Measurements from ENCODE around the gene SLC7A11. TPM values are rescaled to one million over a fixed set of nuclear protein-coding genes. Genes with fewer than 3 reads are reported as not detected.

SLC7A11 gene
- total RNA-seq, 1 donor from 2014 or later: 9.6 TPM

GRCh38 chr4:138224614-138225013 lies 17.5 kb downstream of the SLC7A11 start:
- H3K27me3 Mint-ChIP-seq (ENCODE audit: insufficient read depth, low read depth): no peaks in the 10 kb centered on the region
- no peak overlapping the region for H3K4me2 ChIP-seq
- no peak for DNase-seq (ENCODE audit: low spot score)
- H3K36me3 Mint-ChIP-seq: no peaks in the 10 kb centered on the region
- no peaks in the 10 kb centered on the region for H4K20me1 ChIP-seq (ENCODE audit: low read depth)
- peaks cover 42% of the 10 kb centered on the region for H3F3A ChIP-seq (ENCODE audit: low read depth)
- peaks cover 49% of the 10 kb centered on the region for H3K4me1 Mint-ChIP-seq
- peak overlapping the region; percentile 90 for H3K27ac ChIP-seq
- no peaks in the 10 kb centered on the region for H3K79me2 ChIP-seq (ENCODE audit: low read depth)
- H3K9me3 Mint-ChIP-seq: no peaks in the 10 kb centered on the region
- no peak overlapping the region for H3K9ac ChIP-seq
- H3K4me3 ChIP-seq: no peak overlapping the region
- H3K4me3 Mint-ChIP-seq: no peak overlapping the region
- no peak overlapping the region for H3K27ac Mint-ChIP-seq
- no peak for TF ChIP-seq EZH2phosphoT487 (IDR thresholded peaks at IDR 0.05)
- no peak for TF ChIP-seq EZH2 (IDR thresholded peaks at IDR 0.05)
- no peak for TF ChIP-seq CTCF (IDR thresholded peaks at IDR 0.05)
- H3K4me1 ChIP-seq: peaks cover 70% of the 10 kb centered on the region
- no peaks in the 10 kb centered on the region for H3K9me3 ChIP-seq (ENCODE audit: low read depth)
- H3K27me3 ChIP-seq: no peaks in the 10 kb centered on the region
- no peak overlapping the region for H2AFZ ChIP-seq (replicated peaks)
- H3K36me3 ChIP-seq: no peaks in the 10 kb centered on the region

GRCh38 chr4:138223231-138223910 lies 18.8 kb downstream of the SLC7A11 start:
- Mint-ChIP-seq H3K9me3 (no peaks in the 10 kb centered on the region), H3K36me3 (peaks cover 4% of the 10 kb centered on the region), H3K27ac (peak overlapping the region; percentile 43), H3K4me3 (no peak overlapping the region), H3K27me3 (ENCODE audit: insufficient read depth, low read depth) (peaks cover 3% of the 10 kb centered on the region), H3K4me1 (peaks cover 56% of the 10 kb centered on the region)
- Histone ChIP-seq H4K20me1 (ENCODE audit: low read depth) (no peaks in the 10 kb centered on the region), H3K27me3 (no peaks in the 10 kb centered on the region), H3K9me3 (ENCODE audit: low read depth) (no peaks in the 10 kb centered on the region), H3K79me2 (ENCODE audit: low read depth) (no peaks in the 10 kb centered on the region), H3F3A (ENCODE audit: low read depth) (peaks cover 42% of the 10 kb centered on the region), H3K36me3 (no peaks in the 10 kb centered on the region), H3K4me1 (peaks cover 73% of the 10 kb centered on the region), H2AFZ (replicated peaks) (no peak overlapping the region), H3K27ac (peak overlapping the region; percentile 90), H3K4me2 (peak overlapping the region; percentile 63), H3K9ac (no peak overlapping the region), H3K4me3 (peak overlapping the region; percentile 19)
- no peak for TF ChIP-seq CTCF (IDR thresholded peaks at IDR 0.05)
- TF ChIP-seq EZH2 (IDR thresholded peaks at IDR 0.05): no peak
- no peak for TF ChIP-seq EZH2phosphoT487 (IDR thresholded peaks at IDR 0.05)
- peak; percentile 63 for DNase-seq (ENCODE audit: low spot score)

GRCh38 chr4:138222046-138222445 lies 20.1 kb downstream of the SLC7A11 start:
- Histone ChIP-seq H3F3A (ENCODE audit: low read depth) (peaks cover 54% of the 10 kb centered on the region), H3K9ac (no peak overlapping the region), H3K4me1 (peaks cover 78% of the 10 kb centered on the region), H3K9me3 (ENCODE audit: low read depth) (no peaks in the 10 kb centered on the region), H3K4me3 (no peak overlapping the region), H3K36me3 (no peaks in the 10 kb centered on the region), H4K20me1 (ENCODE audit: low read depth) (no peaks in the 10 kb centered on the region), H3K79me2 (ENCODE audit: low read depth) (no peaks in the 10 kb centered on the region), H2AFZ (replicated peaks) (no peak overlapping the region), H3K4me2 (peak overlapping the region; percentile 63), H3K27me3 (no peaks in the 10 kb centered on the region), H3K27ac (peak overlapping the region; percentile 90)
- peaks cover 4% of the 10 kb centered on the region for H3K36me3 Mint-ChIP-seq
- no peak for TF ChIP-seq EZH2 (IDR thresholded peaks at IDR 0.05)
- no peak for TF ChIP-seq CTCF (IDR thresholded peaks at IDR 0.05)
- TF ChIP-seq EZH2phosphoT487 (IDR thresholded peaks at IDR 0.05): no peak
- DNase-seq (ENCODE audit: low spot score): no peak
- peaks cover 65% of the 10 kb centered on the region for H3K4me1 Mint-ChIP-seq
- H3K27ac Mint-ChIP-seq: peak overlapping the region; percentile 59
- H3K9me3 Mint-ChIP-seq: no peaks in the 10 kb centered on the region
- peak overlapping the region; percentile 6 for H3K4me3 Mint-ChIP-seq
- H3K27me3 Mint-ChIP-seq (ENCODE audit: insufficient read depth, low read depth): peaks cover 3% of the 10 kb centered on the region
